ENCODE data around the gene GRM8.

DNA sequence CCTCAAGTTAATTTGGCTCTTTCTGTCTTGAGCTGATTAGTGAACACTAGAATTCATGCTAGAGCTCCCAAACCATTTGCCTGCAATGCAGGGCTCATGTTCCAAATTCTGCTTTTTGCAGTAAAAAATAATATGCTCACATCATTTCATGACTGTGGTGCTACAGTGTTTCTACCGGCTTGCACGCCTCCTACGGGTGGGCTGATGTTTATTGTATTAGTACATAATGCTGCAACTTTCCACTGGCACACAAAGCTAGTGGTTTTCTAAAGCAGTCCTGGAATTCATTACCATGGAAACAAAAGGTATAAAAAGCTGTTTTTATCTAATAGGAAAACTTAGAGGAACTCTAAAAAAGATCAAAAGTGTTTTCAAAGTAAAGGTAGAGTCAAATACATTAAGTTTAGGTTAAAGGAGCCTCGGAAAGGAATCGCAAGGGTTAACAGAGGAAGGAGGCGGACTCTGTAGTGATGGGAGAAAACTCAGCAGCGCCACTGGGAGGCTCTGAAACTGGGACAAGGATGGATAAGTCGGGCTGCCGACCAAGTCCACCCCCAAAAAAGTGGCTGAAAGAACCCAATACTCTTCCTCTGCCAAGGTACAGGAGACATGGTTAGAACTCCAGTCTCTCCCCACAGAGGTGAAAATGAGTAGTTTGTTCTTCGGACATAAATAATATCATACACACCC, 25.9 kb downstream of the GRM8 start:
- TF ChIP-seq CTCF (IDR thresholded peaks at IDR 0.05; ENCODE audit: insufficient read depth, low read depth, low read length) (no peak), EZH2 (IDR thresholded peaks at IDR 0.05; ENCODE audit: insufficient read depth, low read length) (no peak)

All from astrocyte (in vitro differentiated cells and primary cell).